ENCODE data around the gene UBE2B.
"Not testable (repeated sequence)": the region's sequence is repeated elsewhere in the genome, so short reads cannot be mapped to it uniquely, and the experiment has no call there.

The UBE2B gene

DNA sequence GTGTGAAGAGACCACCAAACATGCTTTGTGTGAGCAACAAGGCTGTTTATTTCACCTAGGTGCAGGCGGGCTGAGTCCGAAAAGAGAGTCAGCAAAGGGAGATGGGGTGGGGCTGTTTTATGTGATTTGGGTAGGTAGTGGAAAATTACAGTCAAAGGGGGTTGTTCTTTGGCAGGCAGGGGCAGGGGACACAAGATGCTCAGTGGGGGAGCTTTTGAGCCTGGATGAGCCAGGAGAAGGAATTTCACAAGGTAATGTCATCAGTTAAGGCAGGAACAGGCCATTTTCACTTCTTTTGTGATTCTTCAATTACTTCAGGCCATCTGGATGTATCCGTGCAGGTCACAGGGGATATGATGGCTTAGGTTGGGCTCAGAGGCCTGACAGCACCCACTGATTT lies 25.9 kb upstream of the UBE2B start:
- H3K4me3 ChIP-seq (ENCODE audit: low read depth, low read length, poor library complexity, severe bottlenecking); H3F3A ChIP-seq (ENCODE audit: insufficient read depth, low read length); H3K27me3 ChIP-seq (ENCODE audit: insufficient read depth, low read length); H3K9me3 ChIP-seq (ENCODE audit: low read length); H2AFZ ChIP-seq (ENCODE audit: low read length); H3K27ac ChIP-seq (ENCODE audit: low read depth, low read length, poor library complexity, severe bottlenecking); H3K9ac ChIP-seq (ENCODE audit: low read length); H3K9me2 ChIP-seq (ENCODE audit: low read depth, low read length); H3K4me2 ChIP-seq (ENCODE audit: low read length); H4K20me1 ChIP-seq (ENCODE audit: insufficient read depth, low read length); H3K4me1 ChIP-seq (ENCODE audit: insufficient read depth, low read length, severe bottlenecking); H3K79me2 ChIP-seq (ENCODE audit: insufficient read depth, low read length); H3K36me3 ChIP-seq (ENCODE audit: insufficient read depth, low read length): not testable (repeated sequence)

DNA sequence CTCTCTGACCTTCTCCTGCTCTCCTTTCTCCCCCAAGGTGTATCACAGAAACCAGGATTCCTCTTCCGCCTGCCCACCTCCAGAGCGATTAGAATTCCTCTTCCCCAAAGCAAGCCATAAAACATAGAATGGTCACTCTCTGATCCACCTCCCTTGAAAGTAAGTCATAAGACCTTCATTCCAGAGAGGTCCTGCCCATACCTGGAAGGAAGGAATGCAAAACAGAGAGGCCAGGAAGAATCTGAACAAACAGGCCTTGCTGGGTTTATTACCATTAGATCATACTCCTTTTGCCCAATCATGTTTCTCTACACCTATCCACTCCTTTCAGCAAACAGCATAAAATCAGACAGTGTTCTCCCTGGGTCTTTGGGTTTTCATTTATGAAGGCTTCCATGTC lies 25.4 kb upstream of the UBE2B start:
- no peak overlapping the region for H3K9ac ChIP-seq (ENCODE audit: low read length)
- H3K27me3 ChIP-seq (ENCODE audit: insufficient read depth, low read length) = no peaks in the 10 kb centered on the region
- no peaks in the 10 kb centered on the region for H3K9me2 ChIP-seq (ENCODE audit: low read depth, low read length)
- no peaks in the 10 kb centered on the region for H3K4me1 ChIP-seq (ENCODE audit: insufficient read depth, low read length, severe bottlenecking)
- no peaks in the 10 kb centered on the region for H3K9me3 ChIP-seq (ENCODE audit: low read length)
- H4K20me1 ChIP-seq (ENCODE audit: insufficient read depth, low read length) = no peaks in the 10 kb centered on the region
- peaks cover 5% of the 10 kb centered on the region; the same call in 1 of the 2 replicates for H3K36me3 ChIP-seq (ENCODE audit: insufficient read depth, low read length)
- no peak overlapping the region for H3K4me3 ChIP-seq (ENCODE audit: low read depth, low read length, poor library complexity, severe bottlenecking)
- no peaks in the 10 kb centered on the region for H3K79me2 ChIP-seq (ENCODE audit: insufficient read depth, low read length)
- no peak overlapping the region for H3K4me2 ChIP-seq (ENCODE audit: low read length)
- H3K27ac ChIP-seq (ENCODE audit: low read depth, low read length, poor library complexity, severe bottlenecking) = no peak overlapping the region
- H3F3A ChIP-seq (ENCODE audit: insufficient read depth, low read length) = no peaks in the 10 kb centered on the region
- H2AFZ ChIP-seq (ENCODE audit: low read length) = no peak overlapping the region
- TF ChIP-seq, protein P1, sequence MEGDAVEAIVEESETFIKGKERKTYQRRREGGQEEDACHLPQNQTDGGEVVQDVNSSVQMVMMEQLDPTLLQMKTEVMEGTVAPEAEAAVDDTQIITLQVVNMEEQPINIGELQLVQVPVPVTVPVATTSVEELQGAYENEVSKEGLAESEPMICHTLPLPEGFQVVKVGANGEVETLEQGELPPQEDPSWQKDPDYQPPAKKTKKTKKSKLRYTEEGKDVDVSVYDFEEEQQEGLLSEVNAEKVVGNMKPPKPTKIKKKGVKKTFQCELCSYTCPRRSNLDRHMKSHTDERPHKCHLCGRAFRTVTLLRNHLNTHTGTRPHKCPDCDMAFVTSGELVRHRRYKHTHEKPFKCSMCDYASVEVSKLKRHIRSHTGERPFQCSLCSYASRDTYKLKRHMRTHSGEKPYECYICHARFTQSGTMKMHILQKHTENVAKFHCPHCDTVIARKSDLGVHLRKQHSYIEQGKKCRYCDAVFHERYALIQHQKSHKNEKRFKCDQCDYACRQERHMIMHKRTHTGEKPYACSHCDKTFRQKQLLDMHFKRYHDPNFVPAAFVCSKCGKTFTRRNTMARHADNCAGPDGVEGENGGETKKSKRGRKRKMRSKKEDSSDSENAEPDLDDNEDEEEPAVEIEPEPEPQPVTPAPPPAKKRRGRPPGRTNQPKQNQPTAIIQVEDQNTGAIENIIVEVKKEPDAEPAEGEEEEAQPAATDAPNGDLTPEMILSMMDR (IDR thresholded peaks at IDR 0.05; ENCODE audit: low read length) = no peak
- TF ChIP-seq EZH2 (IDR thresholded peaks at IDR 0.05; ENCODE audit: borderline replicate concordance, low read length) = no peak

DNA sequence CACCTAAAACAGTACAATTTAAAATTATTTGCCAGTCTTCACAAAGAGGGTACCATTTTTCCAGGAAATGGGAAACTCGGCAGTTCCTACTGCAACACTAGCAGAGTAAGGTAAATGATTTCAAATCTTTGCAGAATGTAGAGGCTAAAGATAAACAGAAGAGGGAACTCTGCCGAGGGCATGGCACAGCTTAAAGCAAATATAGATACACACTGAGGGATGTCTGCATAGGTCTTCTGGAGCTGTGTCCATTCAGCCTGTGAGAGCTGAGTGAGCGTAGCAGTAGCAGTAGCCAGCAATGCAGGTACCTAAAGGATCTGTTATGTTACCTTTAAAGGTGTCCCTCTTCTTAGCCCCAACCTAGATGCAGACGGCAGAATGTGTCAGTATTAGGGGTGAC lies 21.9 kb upstream of the UBE2B start:
- Histone ChIP-seq H3K9me2 (ENCODE audit: low read depth, low read length) (no peaks in the 10 kb centered on the region), H3K27me3 (ENCODE audit: insufficient read depth, low read length) (no peaks in the 10 kb centered on the region), H3K4me2 (ENCODE audit: low read length) (no peak overlapping the region), H4K20me1 (ENCODE audit: insufficient read depth, low read length) (no peaks in the 10 kb centered on the region), H2AFZ (ENCODE audit: low read length) (no peak overlapping the region), H3K79me2 (ENCODE audit: insufficient read depth, low read length) (no peaks in the 10 kb centered on the region), H3K27ac (ENCODE audit: low read depth, low read length, poor library complexity, severe bottlenecking) (no peak overlapping the region), H3K9ac (ENCODE audit: low read length) (no peak overlapping the region), H3K4me1 (ENCODE audit: insufficient read depth, low read length, severe bottlenecking) (no peaks in the 10 kb centered on the region), H3K4me3 (ENCODE audit: low read depth, low read length, poor library complexity, severe bottlenecking) (no peak overlapping the region), H3K36me3 (ENCODE audit: insufficient read depth, low read length) (peaks cover 5% of the 10 kb centered on the region; the same call in 1 of the 2 replicates), H3F3A (ENCODE audit: insufficient read depth, low read length) (no peaks in the 10 kb centered on the region), H3K9me3 (ENCODE audit: low read length) (no peaks in the 10 kb centered on the region)
- TF ChIP-seq EZH2 (IDR thresholded peaks at IDR 0.05; ENCODE audit: borderline replicate concordance, low read length) = no peak
- TF ChIP-seq, protein P1 (IDR thresholded peaks at IDR 0.05; ENCODE audit: low read length) = no peak

- no peaks in the 10 kb centered on the region for H3K36me3 ChIP-seq (ENCODE audit: insufficient read depth, low read length)
- no peaks in the 10 kb centered on the region for H4K20me1 ChIP-seq (ENCODE audit: insufficient read depth, low read length)
- H3K79me2 ChIP-seq (ENCODE audit: insufficient read depth, low read length) = no peaks in the 10 kb centered on the region
- H3K9ac ChIP-seq (ENCODE audit: low read length) = no peak overlapping the region
- H3K4me2 ChIP-seq (ENCODE audit: low read length) = no peak overlapping the region
- H2AFZ ChIP-seq (ENCODE audit: low read length) = no peak overlapping the region
- no peak overlapping the region for H3K27ac ChIP-seq (ENCODE audit: low read depth, low read length, poor library complexity, severe bottlenecking)
- no peaks in the 10 kb centered on the region for H3K9me3 ChIP-seq (ENCODE audit: low read length)
- H3F3A ChIP-seq (ENCODE audit: insufficient read depth, low read length) = no peaks in the 10 kb centered on the region
- no peaks in the 10 kb centered on the region for H3K9me2 ChIP-seq (ENCODE audit: low read depth, low read length)
- H3K4me1 ChIP-seq (ENCODE audit: insufficient read depth, low read length, severe bottlenecking) = no peaks in the 10 kb centered on the region
- no peak for TF ChIP-seq EZH2 (IDR thresholded peaks at IDR 0.05; ENCODE audit: borderline replicate concordance, low read length)
- TF ChIP-seq, protein P1 (IDR thresholded peaks at IDR 0.05; ENCODE audit: low read length) = no peak
- H3K27me3 ChIP-seq (ENCODE audit: insufficient read depth, low read length) = no peaks in the 10 kb centered on the region
- no peak overlapping the region for H3K4me3 ChIP-seq (ENCODE audit: low read depth, low read length, poor library complexity, severe bottlenecking)
Measured at GRCh38 chr5:134355681-134356080, 15.7 kb upstream of the UBE2B start.
